Fibroblast of lung (primary cell): ENCODE data around the gene ITFG1. TPM values are rescaled to one million over a fixed set of nuclear protein-coding genes. Genes with fewer than 3 reads are reported as not detected.
"Not testable (repeated sequence)": the region's sequence is repeated elsewhere in the genome, so short reads cannot be mapped to it uniquely, and the experiment has no call there.

ENCODE experiments used
- DNase-seq, 2 donors: peaks; one replicate each; pipeline versions ENCODE4 v3.0.0 to v3.0.0-alpha.2; 2010; ENCODE audit warnings: low read depth in 2 of 2
- H2AFZ ChIP-seq: 2 replicates; pipeline ENCODE4 v1.5.1; 2012; ENCODE audit warnings: low read length, control low read depth, inconsistent platforms
- H3K27ac ChIP-seq: 2 replicates; pipeline ENCODE4 v1.5.1; 2011; ENCODE audit warnings: low read length, control low read depth; ENCODE audit not compliant: insufficient read depth
- H3K27me3 ChIP-seq: 2 replicates; pipeline ENCODE4 v1.5.1; 2011; ENCODE audit warnings: mild to moderate bottlenecking, low read length; ENCODE audit not compliant: control insufficient read depth, insufficient read depth
- H3K36me3 ChIP-seq: 2 replicates; pipeline ENCODE4 v1.5.1; 2011; ENCODE audit warnings: low read length; ENCODE audit not compliant: control insufficient read depth, insufficient read depth
- H3K4me1 ChIP-seq: 2 replicates; pipeline ENCODE4 v1.5.1; 2011; ENCODE audit warnings: low read length; ENCODE audit not compliant: control insufficient read depth, insufficient read depth; ENCODE audit errors: extremely low read depth
- H3K4me2 ChIP-seq: 2 replicates; pipeline ENCODE4 v1.5.1; 2011; ENCODE audit warnings: low read length, control low read depth; ENCODE audit not compliant: insufficient read depth; ENCODE audit errors: extremely low read depth
- H3K4me3 ChIP-seq, 4 experiments: fragments of 200-600 bp in 1 of 4; sonication (generic) in 1 of 4; replicated peaks in 1 of 4; 2 replicates each; pipeline ENCODE4 v1.5.1; 2011 to 2016; ENCODE audit warnings: low read length in 4 of 4, low read depth in 3 of 4, mild to moderate bottlenecking in 3 of 4, control low read depth in 2 of 4, inconsistent platforms in 1 of 4, mixed read lengths in 1 of 4; ENCODE audit not compliant: insufficient read depth in 1 of 4; ENCODE audit errors: control extremely low read depth in 1 of 4
- H3K79me2 ChIP-seq: 2 replicates; pipeline ENCODE4 v1.5.1; 2012; ENCODE audit warnings: mild to moderate bottlenecking, low read length, inconsistent platforms; ENCODE audit not compliant: control insufficient read depth, insufficient read depth
- H3K9ac ChIP-seq: 2 replicates; pipeline ENCODE4 v1.5.1; 2011; ENCODE audit warnings: mild to moderate bottlenecking, low read length, control low read depth; ENCODE audit not compliant: insufficient read depth
- H3K9me3 ChIP-seq: 2 replicates; pipeline ENCODE4 v1.5.1; 2012; ENCODE audit warnings: low read depth, low read length; ENCODE audit not compliant: control insufficient read depth, insufficient read depth
- H4K20me1 ChIP-seq: 2 replicates; pipeline ENCODE4 v1.5.1; 2011; ENCODE audit warnings: low read length; ENCODE audit not compliant: control insufficient read depth, insufficient read depth; ENCODE audit errors: extremely low read depth
- CTCF ChIP-seq, 2 donors: IDR thresholded peaks in 1 of 2; conservative IDR thresholded peaks in 1 of 2; 1 replicate in 1 of 2; 2 replicates in 1 of 2; pipeline ENCODE4 v1.5.1; 2011 to 2012; ENCODE audit warnings: low read length in 2 of 2, control low read depth in 1 of 2, inconsistent platforms in 1 of 2, low read depth in 1 of 2, mild to moderate bottlenecking in 1 of 2
- EZH2 ChIP-seq: IDR thresholded peaks from 2 replicates; pipeline ENCODE4 v1.5.1; 2012; ENCODE audit warnings: low read length, control low read depth, mild to moderate bottlenecking; ENCODE audit errors: missing control alignments
- polyA plus RNA-seq, 2 donors: library from polyadenylated mRNA; depleted of rRNA in 1 of 2; stranded (reverse) in 1 of 2; unstranded in 1 of 2; fragments of >200 nt; gene quantifications; 2 replicates each; pipeline ENCODE4 v1.2.1, GENCODE V29; 2011 to 2012; ENCODE audit warnings: missing spikeins in 1 of 2
- total RNA-seq: library from RNA; depleted of rRNA; stranded (reverse); fragments of >200 nt; gene quantifications from 2 replicates; pipeline ENCODE4 v1.2.1, GENCODE V29; 2014

The ITFG1 gene
- total and polyA plus RNA-seq, 2 donors (not counting 1 experiment from before 2014, with no cell fraction given), result 96.1 to 111 TPM

GRCh38 chr16:47470810-47471209, 9.9 kb upstream of the ITFG1 start:
- peaks cover 4% of the 10 kb centered on the region for H3K79me2 ChIP-seq
- no peaks in the 10 kb centered on the region for H3K9me3 ChIP-seq
- no peak overlapping the region for H3K9ac ChIP-seq
- H3K27me3 ChIP-seq, result no peaks in the 10 kb centered on the region
- H3K4me2 ChIP-seq, result no peak overlapping the region
- no peak overlapping the region for H2AFZ ChIP-seq
- H3K4me1 ChIP-seq, result no peaks in the 10 kb centered on the region
- no peak for DNase-seq
- no peaks in the 10 kb centered on the region for H4K20me1 ChIP-seq
- TF ChIP-seq CTCF (conservative IDR thresholded peaks at IDR 0.05 in 1 of 2, IDR thresholded peaks at IDR 0.05 in 1 of 2; ENCODE audit: low read depth in 1 of 2, low read length in 2 of 2) (no peak), EZH2 (no peak)
- H3K4me3 ChIP-seq, result no peak overlapping the region
- no peak overlapping the region for H3K27ac ChIP-seq
- peaks cover 2% of the 10 kb centered on the region for H3K36me3 ChIP-seq

- no peak for TF ChIP-seq CTCF (conservative IDR thresholded peaks at IDR 0.05 in 1 of 2, IDR thresholded peaks at IDR 0.05 in 1 of 2; ENCODE audit: low read depth in 1 of 2, low read length in 2 of 2)
- no peak for TF ChIP-seq EZH2
- Histone ChIP-seq H3K36me3 (peaks cover 2% of the 10 kb centered on the region), H3K4me1 (no peaks in the 10 kb centered on the region), H2AFZ (no peak overlapping the region), H3K27me3 (no peaks in the 10 kb centered on the region), H3K4me3 (no peak overlapping the region), H3K4me2 (no peak overlapping the region), H3K79me2 (peaks cover 4% of the 10 kb centered on the region), H4K20me1 (no peaks in the 10 kb centered on the region), H3K9me3 (no peaks in the 10 kb centered on the region), H3K27ac (no peak overlapping the region), H3K9ac (no peak overlapping the region)
- no peak for DNase-seq
These were observed 9.3 kb upstream of the ITFG1 start for GRCh38 chr16:47470211-47470610.

- H3K27me3 ChIP-seq, result no peaks in the 10 kb centered on the region
These were observed 8.4 kb upstream of the ITFG1 start for GRCh38 chr16:47469227-47469626.

GRCh38 chr16:47468070-47468689, 7.3 kb upstream of the ITFG1 start:
- H3K79me2 ChIP-seq, H3K27me3 ChIP-seq, H3K4me3 ChIP-seq, H3K4me1 ChIP-seq, H3K9me3 ChIP-seq, H3K27ac ChIP-seq, H2AFZ ChIP-seq, H3K4me2 ChIP-seq, H3K9ac ChIP-seq, H4K20me1 ChIP-seq, H3K36me3 ChIP-seq: not testable (repeated sequence)
- peak in 1 of 2 donors; percentile 18 for DNase-seq

More at GRCh38 chr16:47469227-47469626, 8.4 kb upstream of the ITFG1 start:
- H4K20me1 ChIP-seq, result no peaks in the 10 kb centered on the region
- TF ChIP-seq EZH2 (no peak), CTCF (conservative IDR thresholded peaks at IDR 0.05 in 1 of 2, IDR thresholded peaks at IDR 0.05 in 1 of 2; ENCODE audit: low read depth in 1 of 2, low read length in 2 of 2) (no peak)
- H2AFZ ChIP-seq, result no peak overlapping the region
- no peaks in the 10 kb centered on the region for H3K9me3 ChIP-seq
- no peak for DNase-seq
- no peak overlapping the region for H3K4me2 ChIP-seq
- H3K4me1 ChIP-seq, result no peaks in the 10 kb centered on the region
- no peak overlapping the region for H3K27ac ChIP-seq
- no peak overlapping the region for H3K4me3 ChIP-seq
- no peak overlapping the region for H3K9ac ChIP-seq
- H3K79me2 ChIP-seq, result peaks cover 4% of the 10 kb centered on the region
- H3K36me3 ChIP-seq, result peaks cover 2% of the 10 kb centered on the region
